GM20431 (cell line): ENCODE results near the gene LIMS2.

Experiments
- in situ Hi-C: fragments of 300-500 bp; cut with MseI, MboI; formaldehyde crosslinking; loops from one replicate; pipeline ENCODE4 v1.15.0; 2020; ENCODE audit warnings: low sequenced_read_pairs; ENCODE audit not compliant: unreplicated experiment

LIMS2 gene

DNA sequence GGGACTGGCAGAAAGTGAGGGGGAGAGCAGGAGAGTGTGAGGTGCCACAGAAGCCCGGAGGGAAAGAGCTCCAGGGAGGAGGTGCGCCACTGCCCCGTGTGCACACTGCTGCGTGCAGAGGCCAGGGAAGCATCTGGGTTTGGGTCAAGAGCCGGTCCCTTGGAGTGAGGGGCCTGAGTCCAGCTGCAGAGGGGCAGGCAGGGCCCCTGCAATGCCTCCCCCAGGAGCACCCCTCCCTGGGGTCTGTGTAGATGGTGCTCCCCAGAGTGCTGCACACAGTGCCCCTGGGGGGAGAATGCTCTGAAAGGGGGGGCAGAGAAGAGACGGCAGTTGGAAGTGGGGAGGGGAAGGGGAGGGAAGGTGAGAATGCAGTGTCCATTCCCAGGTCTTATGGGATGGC, 3.7 kb upstream of the LIMS2 start:
- in situ Hi-C loops, result no loop called here

DNA sequence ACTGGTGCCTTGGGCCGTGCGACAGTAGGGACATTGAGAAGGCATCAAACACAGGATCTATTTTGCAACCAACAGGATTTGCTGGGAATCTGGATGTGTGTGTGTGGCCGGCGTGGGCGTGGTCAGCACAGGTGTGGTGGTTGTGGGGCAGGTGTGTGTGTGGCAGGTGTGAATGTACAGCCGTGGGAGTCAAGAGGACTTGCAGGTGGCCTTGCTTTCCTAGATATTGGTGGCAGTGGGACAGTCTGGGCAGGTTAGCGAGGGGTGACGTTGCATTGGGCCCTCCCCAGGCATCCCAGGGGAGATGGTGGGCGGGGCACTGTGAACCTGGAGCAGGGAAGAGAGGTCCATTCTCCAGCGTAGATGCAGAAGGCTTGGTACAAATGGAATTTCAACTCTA, 3.2 kb upstream of the LIMS2 start:
- in situ Hi-C loops, result no loop called here

DNA sequence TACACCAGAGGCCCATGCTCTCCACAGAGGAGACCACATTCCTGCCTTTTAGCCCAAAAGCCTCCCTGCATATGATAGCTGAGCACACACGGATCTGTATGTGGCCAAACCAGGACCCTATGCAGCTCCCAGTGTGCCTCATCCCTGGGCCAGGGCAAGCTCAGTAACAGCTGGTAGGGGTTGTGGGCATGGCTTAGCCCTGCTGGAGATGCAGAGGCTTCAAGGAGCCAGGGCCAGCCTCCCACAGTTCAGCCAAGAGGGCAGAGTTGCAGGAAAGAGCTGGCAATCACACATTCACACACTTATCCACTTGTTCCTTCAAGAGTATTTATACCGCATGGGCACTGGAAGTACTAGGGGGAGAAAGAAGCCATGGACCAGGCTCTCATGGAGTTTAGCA, 1.6 kb upstream of the LIMS2 start:
- in situ Hi-C loops, result no loop called here

DNA sequence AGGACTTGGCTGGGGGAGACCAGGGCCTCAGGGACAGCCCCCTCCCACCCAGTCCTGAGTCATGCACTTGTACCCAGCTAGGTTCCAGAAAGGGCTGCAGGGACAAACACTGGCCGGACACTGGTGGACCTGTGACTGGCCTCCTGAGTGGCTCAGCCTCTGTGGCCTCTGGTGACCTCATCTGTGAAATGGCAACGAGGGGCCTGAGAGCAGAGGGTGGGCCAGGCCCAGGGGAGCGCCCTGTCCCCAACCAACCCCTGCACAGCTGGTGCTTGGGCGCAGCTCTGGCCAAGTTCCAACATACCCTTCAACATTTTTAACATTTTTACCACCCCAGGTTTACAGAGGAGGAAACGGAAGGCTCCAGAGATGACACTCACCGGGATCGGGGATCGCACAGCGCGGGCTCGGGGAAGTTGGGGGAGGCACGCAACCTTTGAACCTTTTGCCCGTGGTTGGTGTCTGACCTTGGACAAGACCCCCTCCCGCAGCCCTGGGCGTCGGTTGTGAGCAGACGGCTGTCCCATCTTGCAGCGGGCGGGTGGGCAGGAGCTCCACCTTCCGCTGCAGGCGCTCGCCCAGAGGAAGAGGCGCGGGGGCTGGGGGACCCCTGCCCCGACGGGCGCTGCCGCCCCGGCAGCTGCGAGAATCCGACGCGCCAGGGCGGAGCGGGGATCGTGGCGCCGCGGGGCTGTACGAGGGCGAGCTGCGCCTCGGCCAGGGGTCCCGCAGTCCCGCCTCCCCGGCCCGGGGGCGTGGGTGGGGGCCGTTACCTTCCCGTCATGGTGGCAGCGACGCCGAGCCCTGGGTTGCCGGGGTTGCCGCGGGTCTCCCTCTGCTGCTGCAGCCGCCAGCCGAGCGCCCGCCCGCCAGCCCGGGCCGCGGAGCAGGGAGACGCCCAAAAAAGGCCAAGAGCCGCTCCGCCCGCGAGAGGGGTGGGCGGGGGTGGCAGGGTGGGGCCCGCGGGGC, 805 bp downstream of the LIMS2 start:
- in situ Hi-C loops, result no loop called here

DNA sequence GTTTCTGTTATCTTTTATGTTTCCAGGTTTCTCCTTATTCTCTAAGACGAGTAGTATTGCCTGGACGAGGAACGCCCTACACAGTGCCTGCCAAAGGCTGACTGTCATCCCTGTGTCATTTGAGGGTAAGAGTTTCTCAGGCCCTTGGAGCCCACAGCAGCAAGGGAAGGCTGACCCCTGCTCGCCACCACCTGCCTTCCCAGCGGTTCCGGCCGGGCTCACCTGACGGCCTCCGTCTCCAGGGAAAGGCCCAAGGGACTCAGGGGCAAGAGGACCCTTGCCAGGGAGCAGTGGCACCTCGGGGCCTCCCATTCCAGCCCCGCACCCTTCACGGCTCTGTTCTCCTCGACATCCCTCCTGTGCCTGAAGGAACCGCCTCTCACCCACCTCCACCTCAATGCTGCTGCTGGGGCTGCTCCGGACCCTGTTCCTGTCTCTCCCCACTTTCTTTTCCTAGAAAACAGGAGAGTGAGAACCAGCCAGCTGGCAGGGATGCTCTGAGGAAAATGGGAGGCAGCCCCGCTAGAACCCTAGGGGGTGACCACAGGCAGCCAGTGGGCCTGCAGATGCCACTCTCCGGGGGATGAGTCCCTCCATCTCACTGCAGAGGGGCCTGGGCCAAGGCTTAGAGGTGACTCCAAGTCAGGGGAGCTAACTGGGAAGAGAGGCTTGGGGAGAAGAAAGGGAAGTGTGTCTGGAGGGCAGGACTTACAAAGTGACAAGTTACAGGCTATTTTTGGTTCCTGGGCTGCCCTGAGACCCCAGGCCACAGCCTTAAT, 1.9 kb downstream of the LIMS2 start:
- in situ Hi-C loops, result no loop called here

DNA sequence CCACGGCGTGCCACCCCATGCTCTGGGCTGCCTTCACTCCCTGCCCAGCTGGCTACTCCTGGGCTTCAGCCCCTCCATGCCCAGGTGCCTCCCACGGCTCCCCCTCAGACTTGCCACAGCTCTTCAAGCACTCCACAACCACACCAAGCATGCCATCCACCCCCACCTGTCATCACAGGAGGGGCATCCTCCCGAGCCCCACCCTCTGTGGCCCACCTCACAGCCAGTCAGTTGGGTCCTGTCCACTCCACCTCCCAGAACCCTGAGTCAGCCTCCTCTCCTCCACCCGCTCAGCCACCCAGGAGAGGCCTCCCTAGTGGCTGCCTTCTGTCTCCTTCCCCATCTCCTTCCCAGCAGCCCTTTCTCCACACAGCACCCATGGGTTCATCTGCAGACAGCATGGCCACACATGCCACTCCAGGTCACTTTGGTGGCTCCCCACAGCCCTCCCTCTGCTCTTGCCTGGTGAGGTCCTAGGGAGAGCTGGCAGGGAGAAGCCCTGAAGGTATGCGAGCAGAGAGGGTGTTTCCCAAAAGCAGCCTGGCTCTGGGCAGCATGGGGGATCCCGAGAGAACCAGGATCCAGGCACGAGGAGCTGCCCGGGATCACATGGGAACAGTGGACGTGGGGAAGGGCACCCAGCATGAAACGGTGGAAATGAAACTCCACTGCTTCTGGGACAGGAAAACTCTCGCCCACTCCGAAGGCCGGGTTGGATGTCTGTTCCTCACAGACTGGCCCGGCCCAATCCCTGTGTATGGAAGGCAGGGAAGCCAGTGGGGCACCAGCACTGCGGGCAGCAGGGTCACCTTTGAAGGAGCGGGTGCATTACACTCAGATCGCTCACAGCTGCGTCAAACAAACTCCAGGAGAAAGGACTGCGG, 2.7 kb downstream of the LIMS2 start:
- in situ Hi-C loops, result no loop called here

DNA sequence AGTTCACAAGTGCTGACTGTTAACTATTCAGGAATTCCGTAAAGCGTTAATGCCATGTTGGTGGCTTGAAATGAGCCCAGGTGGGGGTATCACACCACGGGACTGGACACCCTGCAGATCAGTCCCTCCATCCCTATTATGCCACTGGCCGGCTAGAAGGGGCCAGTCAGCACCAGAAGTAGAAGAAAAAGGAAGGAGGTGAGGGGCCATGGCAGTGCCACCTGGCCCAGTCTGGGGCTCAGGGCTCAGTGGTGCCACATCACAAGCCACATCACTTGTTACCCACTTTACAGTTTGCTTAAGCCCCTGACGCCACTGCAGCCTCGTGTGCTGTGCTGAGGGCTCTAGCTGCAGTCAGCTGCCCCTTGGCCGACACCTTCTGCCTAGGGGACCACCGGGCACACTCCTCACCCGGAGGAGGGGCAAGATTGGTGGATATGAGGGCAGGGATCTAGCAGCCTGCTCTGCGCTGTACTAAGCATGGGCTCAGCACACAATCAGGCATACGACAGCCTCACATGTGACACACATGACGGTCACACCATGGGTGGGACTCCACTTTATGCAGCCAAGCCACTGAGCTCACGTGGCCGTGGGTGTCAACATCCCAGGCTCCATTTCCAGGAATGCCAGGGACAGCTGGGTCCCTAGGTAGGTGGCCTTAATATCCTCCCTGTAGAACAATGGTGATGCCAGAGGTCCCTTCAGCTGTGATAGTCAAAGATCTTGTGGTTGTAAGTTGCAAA, 3.6 kb downstream of the LIMS2 start:
- in situ Hi-C loops, result no loop called here

DNA sequence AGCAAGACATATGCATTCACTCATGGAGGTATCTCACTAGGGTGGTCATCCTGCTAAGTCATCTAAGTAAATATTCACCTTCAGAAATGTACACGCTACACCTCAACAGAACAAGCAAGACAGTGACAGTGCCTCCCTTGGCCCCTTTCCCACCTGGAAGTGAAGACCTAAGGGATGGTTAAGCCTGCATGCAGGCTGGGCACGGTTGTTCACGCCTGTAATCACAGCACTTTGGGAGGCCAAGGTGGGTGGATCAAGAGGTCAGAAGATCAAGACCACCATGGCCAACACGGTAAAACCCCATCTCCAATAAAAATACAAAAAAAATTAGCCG, 4.4 kb downstream of the LIMS2 start:
- in situ Hi-C loops, result no loop called here

DNA sequence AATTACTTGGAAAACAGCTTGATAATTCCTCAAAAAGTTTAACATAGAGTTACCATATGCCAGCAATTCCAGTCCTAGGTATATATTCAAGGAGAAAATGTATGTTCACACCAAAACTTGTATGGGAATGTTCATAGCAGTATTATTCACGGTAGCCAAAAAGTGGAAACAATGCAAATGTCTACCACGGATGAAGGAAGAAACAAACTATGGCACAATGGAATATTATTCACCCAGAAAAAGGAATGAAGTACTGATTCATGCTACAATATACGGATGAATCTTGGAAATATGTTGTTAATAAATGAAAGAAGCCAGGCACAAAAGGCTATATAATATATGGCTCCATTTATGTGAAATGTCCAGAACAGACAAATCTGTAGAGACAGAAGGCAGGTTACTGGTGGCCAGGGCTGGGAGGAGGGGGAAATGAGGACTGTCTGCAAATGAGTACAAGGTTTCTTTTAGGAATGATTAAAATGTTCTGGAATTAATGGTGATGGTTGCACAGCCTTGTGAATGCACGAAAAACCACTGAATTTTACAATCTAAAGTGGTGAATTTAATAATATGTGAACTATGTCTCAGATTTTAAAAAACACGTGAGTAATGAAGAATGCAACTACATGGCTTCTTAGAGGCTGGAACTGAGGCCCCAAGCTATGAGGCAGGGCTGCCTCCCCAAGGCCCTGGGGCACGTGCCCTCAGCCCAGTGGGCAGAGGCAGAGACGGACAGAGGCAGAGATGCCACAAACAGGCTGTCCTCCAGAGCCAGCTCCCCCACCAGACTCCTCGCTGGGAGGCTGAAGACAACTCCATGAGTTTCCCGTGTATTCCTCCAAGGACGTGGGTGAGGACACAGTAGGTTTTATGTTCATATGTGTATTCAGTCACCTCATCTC, 5.0 kb downstream of the LIMS2 start:
- in situ Hi-C loops, result no loop called here

DNA sequence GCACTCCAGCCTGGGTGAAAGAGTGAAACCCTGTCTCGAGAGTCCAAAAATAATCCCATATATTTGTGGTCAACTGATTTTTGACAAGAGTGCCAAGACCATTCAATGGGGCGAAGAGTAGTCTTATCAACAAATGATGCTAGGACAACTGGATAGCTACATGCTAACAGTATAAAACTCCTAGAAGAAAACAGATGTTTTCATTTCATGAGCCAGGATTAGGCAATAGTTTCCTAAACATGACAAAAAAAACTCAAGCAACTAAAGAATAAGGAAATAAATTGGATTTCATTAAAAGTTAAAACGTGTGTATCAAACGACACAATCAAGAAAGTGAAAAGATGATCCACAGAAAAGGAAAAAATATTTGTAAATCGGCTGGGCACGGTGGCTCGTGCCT, 6.3 kb downstream of the LIMS2 start:
- in situ Hi-C loops, result no loop called here

DNA sequence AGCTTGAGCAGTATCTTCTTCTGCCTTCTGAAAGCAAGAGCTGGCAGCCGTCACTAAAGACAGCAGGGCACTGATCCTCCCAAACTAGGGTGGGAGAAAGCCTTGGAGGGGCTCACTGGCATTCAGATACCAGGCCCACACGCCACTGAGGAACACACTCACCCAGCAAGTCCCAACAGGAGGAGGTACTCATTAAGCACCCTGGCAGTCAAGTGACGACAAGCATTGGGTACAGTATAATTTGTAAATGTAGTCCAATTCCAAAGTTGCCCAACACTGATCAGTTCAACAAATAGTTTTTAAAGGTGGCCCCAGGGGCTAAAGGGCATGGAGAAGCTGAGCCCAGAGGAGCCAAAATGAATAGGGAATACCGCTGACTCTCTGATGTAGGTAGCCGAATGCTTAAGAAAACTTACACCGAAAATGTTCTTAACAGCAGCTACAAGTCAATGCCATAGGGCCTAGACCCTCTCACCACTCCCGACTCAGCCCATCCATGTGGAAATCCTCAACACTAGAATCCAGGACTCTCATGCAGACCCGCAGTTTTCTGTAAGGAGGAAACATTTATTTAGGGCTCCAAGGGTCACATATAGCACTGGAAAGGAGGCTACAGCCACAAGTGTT, 9.9 kb downstream of the LIMS2 start:
- in situ Hi-C loops, result no loop called here

DNA sequence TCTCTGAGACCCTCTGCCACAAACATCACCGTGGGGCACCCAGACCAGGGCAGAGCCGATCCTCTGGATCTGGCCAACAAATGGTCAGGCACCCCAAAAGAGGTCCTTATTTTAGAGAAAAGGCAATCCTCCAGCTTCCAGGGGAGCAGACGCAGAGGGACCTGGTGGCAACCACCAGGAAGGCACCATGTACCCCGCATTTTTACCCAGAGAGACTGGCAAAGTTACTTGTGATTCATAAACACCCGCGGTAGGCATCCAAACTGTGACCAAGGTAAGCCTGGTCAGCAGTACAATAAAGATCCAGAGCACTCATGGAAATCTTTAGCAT, 10.5 kb downstream of the LIMS2 start:
- in situ Hi-C loops, result no loop called here

DNA sequence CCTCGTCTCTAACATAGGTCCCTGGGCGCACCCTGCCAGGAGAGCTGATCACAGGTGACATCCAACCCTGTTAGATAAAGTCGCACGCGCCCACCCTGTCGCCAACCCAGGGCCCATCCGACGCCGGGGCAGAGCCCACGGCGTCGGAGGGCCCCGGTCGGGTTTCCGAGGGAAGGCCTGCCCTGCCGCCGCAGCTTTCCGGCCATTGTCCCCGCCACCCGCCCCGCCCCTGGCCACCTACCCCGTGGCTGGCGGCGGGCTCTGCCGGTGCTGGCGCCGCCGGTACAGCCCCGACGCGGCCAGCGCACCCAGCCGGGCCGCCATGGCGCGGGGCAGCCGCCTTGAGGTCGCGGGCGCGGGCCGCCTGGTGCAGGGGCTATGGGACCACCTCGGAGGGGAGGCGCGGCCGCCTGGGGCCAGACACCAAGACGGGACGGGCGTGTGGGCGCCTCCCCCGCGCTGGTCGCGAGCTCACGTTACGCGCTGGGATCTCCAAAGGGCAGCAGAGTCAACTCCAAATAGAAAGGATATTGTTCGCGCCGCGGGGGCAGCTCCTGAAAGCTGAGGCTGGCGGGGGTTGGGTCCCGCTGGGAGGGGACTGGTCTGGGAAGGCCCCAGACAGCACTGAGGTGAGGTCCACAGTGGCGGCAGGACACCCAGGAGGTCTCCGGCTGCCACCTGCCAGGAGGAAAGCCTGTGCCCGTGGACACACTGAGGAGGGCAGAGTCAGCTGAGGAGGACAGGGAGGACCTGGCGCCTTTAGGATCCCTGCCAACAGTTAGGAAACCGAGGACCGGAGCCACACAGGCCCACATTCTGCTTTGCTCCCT, 11.1 kb downstream of the LIMS2 start:
- in situ Hi-C loops, result no loop called here

DNA sequence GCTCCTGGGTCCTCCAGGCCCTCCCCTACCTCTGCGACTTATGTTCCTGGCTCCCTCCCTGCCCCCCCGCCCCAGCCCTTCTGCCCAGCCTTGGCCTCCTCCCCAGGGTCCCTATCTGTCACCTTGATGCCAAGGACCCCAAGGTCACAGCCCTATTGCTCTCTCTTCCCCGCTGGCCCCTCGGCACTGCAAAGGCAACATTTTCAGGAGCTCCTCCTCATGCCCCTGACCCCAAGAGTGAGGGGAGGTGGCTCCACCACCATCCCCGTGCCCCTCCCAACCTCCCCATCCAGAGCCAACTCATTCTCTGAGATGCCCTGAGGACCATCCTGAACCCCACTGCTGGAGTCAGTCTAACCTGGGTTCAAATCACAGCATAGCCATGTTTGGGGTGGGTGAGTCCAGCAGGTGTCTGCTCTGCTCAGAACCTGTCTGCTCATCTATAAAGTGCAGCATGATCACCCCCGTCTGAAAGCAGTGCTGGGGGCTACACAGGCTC, 11.7 kb downstream of the LIMS2 start:
- in situ Hi-C loops, result no loop called here

DNA sequence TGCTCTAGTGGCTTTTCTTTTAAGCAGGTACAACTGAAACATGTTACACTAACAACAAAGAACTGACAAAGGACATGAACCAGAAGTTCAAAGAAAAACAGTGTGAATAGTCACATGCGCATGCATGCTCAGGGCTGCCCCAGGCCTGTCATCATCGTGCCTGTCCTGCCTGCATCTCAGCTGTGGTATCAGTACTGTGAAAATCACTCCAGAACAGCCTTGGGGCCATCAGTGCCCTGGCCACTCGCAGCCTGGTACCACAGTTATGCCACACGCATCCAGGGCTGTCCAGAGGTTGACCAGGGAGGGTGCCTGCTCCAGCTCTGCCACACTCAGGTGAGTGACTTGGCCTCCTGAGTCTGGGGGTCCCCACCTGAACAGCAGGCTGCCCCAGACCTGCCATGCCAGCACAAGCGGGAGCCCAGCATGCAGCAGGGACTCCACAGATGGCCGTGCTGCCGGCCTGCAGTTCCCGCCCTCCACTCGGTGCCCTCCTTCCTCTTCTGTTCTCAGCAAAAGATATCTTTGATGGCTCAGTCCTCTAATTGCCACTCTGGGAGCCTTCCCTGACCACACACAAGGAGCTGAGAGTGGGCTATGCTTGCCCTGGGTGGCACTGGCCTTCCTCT, 12.3 kb downstream of the LIMS2 start:
- in situ Hi-C loops, result no loop called here

DNA sequence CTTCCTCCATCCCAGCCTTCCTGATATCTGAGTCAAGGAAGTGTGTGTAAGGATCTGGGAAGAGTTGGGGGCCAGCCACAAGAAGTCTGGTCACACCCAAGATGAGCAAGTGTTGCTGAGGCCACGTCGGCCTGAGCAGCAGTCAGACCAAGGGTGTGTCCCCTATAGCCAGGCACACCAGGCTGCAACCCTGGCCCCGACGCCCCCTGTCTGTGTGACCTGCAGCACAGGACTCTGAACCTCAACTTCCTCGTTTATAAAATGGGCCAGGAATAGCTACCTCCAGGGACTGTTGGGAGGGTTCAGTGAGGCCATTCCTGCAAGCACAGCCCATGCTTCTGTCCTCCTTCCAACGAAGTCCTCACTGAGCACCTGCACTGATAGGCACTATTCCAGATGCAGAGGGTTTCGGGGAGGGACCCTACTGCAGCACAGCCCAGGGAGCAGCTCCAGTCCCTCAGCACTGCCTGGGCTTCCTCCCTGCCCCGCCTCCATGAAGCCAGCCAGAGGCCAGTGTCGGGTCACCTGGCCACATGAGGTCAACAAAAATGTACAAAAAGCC, 13.3 kb downstream of the LIMS2 start:
- in situ Hi-C loops, result no loop called here
